H7 (cell line): ENCODE measurements around the gene TMEM190. TPM values are rescaled to one million over a fixed set of nuclear protein-coding genes. Genes with fewer than 3 reads are reported as not detected.
A peak's percentile ranks its signal among the peaks of the same experiment; 100 is the strongest.
"Not testable (repeated sequence)": the region's sequence is repeated elsewhere in the genome, so short reads cannot be mapped to it uniquely, and the experiment has no call there.

ENCODE experiments used
- DNase-seq: peaks from one replicate; pipeline ENCODE4 v3.0.0; 2012
- H3K27me3 ChIP-seq: 2 replicates; pipeline ENCODE4 v1.6.0; 2011; ENCODE audit warnings: mild to moderate bottlenecking, low read length; ENCODE audit not compliant: control insufficient read depth, insufficient read depth
- H3K36me3 ChIP-seq: replicated peaks from 2 replicates; pipeline ENCODE4 v1.5.1; 2011; ENCODE audit warnings: low read length; ENCODE audit not compliant: control insufficient read depth, insufficient read depth
- H3K4me3 ChIP-seq: 2 replicates; pipeline ENCODE4 v1.5.1; 2011; ENCODE audit warnings: low read depth, mild to moderate bottlenecking, control low read depth, low read length, moderate library complexity; ENCODE audit not compliant: insufficient read depth
- total RNA-seq: library from RNA; depleted of rRNA; stranded (reverse); fragments of >200 nt; shearing (Covaris generic); gene quantifications from 2 replicates; pipeline ENCODE4 v1.2.3, GENCODE V29; 2014; rRNA removed

The TMEM190 gene
- total RNA-seq: not detected in 2 replicates

DNA sequence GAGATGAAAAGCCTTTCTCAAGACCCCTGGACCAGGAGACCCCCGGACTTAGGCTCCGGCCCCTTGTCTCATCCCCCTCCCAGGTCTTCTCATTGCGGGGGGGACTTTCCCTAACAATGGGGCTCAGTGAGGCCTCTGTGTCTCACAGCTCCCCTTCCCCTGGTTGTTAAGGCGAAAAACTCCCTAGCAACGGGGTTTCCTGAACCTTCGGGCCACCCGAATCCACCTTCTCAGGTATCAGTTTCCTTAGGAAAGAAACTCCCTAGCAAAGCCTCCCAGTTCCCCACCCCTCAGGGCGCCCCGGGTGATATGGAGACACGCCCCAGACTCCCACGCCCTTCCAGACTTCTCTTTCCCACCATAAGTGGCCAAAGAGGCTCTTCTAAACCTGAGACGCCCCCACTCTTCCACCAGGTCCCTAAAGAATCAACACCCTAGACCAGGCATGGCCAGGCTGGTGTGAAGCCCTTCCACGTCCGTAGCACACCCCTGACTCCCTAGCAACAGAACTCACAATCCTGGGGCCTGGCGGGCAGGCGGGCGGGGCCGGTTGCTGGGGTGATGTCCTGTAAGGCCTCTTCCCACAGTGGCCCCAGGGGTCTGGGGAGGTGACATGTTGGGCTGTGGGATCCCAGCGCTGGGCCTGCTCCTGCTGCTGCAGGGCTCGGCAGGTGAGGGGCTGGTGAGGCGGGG, at the start of gene TMEM190:
TSS of gene TMEM190 (plus strand) at position 586 of the 693 bp plus-strand sequence. CDS start at position 614, 28 bp downstream.
- Histone ChIP-seq H3K27me3 (peaks cover 20% of the 10 kb centered on the region), H3K36me3 (no peaks in the 10 kb centered on the region), H3K4me3 (peak within 1 kb of the TSS; percentile 43)
- DNase-seq: peak; percentile 84

- H3K27me3 ChIP-seq, DNase-seq, H3K4me3 ChIP-seq, H3K36me3 ChIP-seq: not testable (repeated sequence)
These were observed 47.8 kb upstream of the TMEM190 start for GRCh38 chr19:55328774-55329318.

DNA sequence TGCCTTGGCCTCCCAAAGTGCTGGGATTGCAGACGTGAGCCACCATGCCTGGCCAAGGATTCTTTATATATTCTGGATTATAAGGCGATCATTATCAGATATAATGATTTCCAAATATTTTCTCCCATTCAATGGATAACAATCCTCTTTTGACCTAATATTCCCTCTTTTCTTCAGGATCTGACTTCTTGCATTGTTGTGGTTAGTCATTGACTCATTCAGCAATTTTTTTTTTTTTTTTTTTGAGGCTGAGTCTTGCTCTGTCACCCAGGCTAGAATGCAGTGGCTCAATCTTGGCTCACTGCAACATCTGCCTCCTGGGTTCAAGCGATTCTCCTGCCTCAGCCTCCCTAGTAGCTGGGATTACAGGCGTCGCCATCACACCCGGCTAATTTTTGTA, 46.8 kb upstream of the TMEM190 start:
- H3K4me3 ChIP-seq, H3K36me3 ChIP-seq, H3K27me3 ChIP-seq, DNase-seq: not testable (repeated sequence)

DNA sequence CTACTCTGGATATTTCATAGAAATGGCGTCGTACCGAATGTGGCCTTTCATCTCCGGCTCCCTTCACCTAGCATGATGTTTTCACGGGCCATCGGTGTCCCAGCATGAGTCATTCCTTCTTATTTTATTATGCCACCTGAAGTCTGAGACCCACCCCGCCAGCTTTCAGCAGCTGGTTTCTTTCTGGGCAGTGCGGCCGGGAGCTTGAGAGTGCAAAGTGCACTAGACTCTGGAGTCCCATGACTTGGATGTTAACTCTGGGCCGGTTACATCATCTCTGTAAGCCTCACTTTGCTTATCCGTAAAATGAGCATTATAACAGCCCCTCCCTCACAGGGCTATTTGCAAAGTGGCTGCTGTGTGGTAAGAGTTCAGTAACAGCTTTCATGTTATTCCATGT, 42.8 kb upstream of the TMEM190 start:
- Histone ChIP-seq H3K27me3 (no peaks in the 10 kb centered on the region), H3K36me3 (no peaks in the 10 kb centered on the region), H3K4me3 (no peak overlapping the region)
- peak; percentile 9 for DNase-seq

DNA sequence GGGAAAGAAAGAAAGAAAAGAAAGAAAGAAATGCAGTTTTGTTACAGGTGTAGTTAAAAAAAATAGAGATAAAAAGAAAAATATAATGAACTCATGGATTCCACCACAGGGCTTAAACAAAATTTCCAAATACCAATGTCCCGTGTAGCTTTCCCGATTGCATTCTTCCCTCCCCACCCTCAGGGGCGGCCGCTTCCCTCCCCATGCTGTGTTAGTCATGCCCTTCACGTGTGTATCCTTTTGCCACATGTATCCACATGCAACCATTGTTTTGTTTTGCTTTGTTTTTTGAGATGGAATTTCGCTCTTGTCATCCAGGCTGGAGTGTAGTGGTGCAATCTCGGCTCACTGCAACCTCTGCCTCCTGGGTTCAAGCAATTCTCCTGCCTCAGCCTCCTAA, 40.5 kb upstream of the TMEM190 start:
- no peak for DNase-seq
- no peaks in the 10 kb centered on the region for H3K36me3 ChIP-seq

GRCh38 chr19:55339105-55339888, 37.3 kb upstream of the TMEM190 start, which contains the start of gene KMT5C:
Gene KMT5C (plus strand): TSS chr19:55339876. CDS start chr19:55341937, 2,061 bp downstream.
- H3K36me3 ChIP-seq: peaks cover 16% of the 10 kb centered on the region
- DNase-seq: peak; percentile 100
- H3K27me3 ChIP-seq: no peaks in the 10 kb centered on the region
- H3K4me3 ChIP-seq: peak within 1 kb of the TSS; percentile 73

More for the DNA sequence above, 40.5 kb upstream of the TMEM190 start:
- H3K27me3 ChIP-seq: no peaks in the 10 kb centered on the region
- H3K4me3 ChIP-seq: no peak overlapping the region

DNA sequence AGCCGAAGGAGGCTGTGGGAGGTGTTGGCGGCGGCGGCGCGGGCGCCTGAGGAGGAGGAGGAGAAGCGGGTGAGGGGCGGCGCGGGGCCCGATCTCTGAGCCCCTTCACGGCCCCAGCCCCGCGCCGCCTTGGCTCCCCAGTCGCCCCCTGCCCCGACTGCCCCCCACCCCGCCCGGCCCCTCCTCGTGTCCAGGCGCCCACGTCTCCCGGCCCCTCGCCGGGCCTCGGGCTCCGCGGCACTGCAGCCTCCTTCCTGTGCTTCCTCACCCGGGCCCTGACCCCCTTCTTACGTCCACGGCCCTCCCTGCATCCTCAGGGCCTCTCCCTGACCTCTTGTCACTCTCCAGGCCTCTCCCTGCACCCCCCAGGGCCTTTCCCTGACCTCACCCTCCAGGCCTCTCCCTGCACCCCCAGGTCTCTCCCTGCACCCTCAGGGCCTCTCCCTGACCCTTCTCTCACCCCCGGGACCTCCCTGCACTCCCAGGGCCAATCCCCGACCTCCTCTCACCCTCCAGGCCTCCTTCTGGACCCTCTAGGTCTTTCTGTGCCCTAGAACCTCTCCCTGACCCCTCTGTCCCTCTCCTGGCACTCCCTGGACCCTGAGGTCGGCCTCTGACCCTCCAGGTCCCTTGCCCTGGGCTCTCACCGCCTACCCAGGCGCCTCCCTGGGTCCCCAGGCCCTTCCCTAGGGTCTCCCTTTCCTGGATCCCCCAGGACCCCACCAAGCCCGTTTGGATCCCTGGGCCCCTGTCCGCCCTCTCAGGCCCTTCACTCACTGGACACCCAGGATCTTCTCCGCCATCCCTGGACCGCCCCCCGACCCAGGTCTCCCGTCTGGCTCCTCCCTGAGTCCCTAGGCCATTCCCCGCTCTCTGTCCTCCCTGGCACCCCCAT, 36.5 kb upstream of the TMEM190 start:
- peak; percentile 83 for DNase-seq
- peak overlapping the region; percentile 73 for H3K4me3 ChIP-seq
- H3K27me3 ChIP-seq: no peaks in the 10 kb centered on the region
- peaks cover 16% of the 10 kb centered on the region for H3K36me3 ChIP-seq

DNA sequence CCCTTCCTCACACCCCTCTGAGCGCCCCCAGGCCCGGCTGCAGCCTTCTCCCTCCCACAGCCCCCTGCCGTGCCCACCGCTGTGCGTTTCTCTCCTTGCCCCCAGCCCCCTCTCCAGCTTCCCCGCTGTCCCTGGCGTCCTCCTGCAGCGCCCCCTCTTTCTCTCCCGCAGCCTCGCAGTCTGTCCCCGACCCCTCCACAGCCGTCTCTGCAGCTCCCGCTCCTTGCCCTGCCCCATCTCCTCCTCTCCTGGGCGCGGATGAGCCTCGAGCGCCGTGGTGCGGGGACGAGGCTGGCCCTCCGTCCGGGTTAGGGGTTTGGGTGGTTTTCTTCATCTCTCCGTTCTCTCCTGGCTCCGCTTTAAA, 35.9 kb upstream of the TMEM190 start:
- Histone ChIP-seq H3K4me3 (peak overlapping the region; percentile 73), H3K27me3 (no peaks in the 10 kb centered on the region), H3K36me3 (peaks cover 16% of the 10 kb centered on the region)
- no peak for DNase-seq

- Histone ChIP-seq H3K27me3 (no peaks in the 10 kb centered on the region), H3K4me3 (peak overlapping the region; percentile 73; the same call in 1 of the 2 replicates), H3K36me3 (peaks cover 16% of the 10 kb centered on the region)
- peak; percentile 98 for DNase-seq
These were observed 35.4 kb upstream of the TMEM190 start for GRCh38 chr19:55341171-55341588.

DNA sequence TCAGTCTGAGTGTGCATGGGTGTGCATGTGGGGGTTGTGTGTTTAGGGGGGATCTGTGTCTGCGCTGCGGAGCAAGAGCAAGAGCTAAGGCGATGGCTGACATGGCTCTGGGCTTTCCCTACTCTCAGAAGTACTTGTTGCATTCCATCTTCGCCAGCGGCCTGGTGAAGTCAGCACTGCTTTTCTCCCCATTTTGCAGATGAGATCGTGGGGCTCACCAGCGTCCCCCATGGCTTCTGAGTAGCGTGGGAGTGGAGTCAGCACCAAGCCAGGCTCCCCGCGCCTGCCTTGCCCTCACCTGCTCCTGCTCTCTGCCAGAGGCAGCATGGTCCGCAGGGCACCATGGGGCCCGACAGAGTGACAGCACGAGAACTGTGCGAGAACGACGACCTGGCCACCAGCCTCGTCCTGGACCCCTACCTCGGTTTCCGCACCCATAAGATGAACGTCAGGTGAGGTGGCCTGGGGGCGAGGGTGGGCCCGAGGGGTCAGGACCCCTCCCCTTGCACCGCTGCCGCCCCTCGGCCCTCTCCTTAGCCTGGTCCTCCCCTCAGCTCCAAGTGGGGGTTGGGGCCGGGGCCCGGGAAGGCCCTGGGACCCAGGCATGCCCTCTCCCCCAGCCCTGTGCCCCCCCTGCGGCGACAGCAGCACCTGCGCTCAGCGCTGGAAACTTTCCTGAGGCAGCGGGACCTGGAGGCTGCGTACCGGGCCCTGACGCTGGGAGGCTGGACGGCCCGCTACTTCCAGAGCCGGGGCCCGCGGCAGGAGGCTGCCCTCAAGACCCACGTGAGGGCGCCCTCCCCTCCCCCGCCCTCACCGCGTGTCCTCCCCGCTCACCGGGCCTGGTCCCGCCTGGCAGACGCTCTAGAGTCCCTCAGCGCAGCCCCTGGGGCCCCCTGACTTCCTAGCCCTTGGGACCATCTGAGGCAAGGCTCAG, 34.8 kb upstream of the TMEM190 start:
- no peaks in the 10 kb centered on the region for H3K27me3 ChIP-seq
- peaks cover 16% of the 10 kb centered on the region for H3K36me3 ChIP-seq
- H3K4me3 ChIP-seq: peak overlapping the region; percentile 23
- DNase-seq: peak; percentile 77

- Histone ChIP-seq H3K4me3 (no peak overlapping the region), H3K36me3 (peaks cover 17% of the 10 kb centered on the region)
- peak; percentile 51 for DNase-seq
These were observed 32.2 kb upstream of the TMEM190 start for GRCh38 chr19:55344444-55344843.

DNA sequence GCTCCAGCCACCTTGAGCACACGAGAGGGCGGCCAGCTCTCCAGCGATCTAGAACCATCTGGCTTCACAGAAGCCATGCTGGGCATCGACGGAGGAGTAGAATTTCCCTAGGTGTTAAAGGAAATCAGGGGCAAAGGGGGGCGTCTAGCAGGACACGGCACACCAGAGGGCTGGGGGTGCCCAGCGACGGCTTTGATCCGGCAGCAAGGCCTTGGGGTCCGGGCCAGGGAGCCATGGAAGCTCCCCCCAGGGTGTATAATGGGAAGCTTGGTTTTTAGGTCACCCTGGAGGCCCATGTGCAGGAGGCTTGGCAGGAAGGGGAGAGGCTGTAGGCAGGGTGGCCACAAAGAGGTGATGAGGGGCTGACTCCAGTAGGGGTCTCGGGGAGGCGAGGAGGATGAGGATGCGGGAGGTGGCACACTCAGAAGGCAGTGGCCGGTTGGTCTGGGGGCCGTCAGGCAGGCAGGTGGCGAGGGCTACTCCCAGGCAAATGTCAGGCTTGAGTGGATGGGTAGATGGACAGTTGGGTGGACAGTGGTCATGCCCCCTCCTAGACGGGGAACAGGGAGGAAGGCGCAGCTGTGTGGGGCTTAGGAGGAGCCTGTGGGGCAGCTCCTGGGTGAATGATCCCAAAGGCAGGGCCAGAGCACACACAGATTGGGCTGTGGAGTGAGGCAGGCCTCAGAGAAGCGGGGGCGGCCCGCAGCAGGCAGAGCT, 31.4 kb upstream of the TMEM190 start:
- no peak overlapping the region for H3K4me3 ChIP-seq
- peaks cover 17% of the 10 kb centered on the region for H3K36me3 ChIP-seq
- peak; percentile 56 for DNase-seq
- no peaks in the 10 kb centered on the region; the same call in 1 of the 2 replicates for H3K27me3 ChIP-seq

More at GRCh38 chr19:55344444-55344843, 32.2 kb upstream of the TMEM190 start:
- no peaks in the 10 kb centered on the region for H3K27me3 ChIP-seq
